Natural killer cell (primary cell): ENCODE results near the gene ATAD3B. TPM values are rescaled to one million over a fixed set of nuclear protein-coding genes. Genes with fewer than 3 reads are reported as not detected.
A peak's percentile ranks its signal among the peaks of the same experiment; 100 is the strongest.
"Not testable (repeated sequence)": the region's sequence is repeated elsewhere in the genome, so short reads cannot be mapped to it uniquely, and the experiment has no call there.

Experiments used
- ATAC-seq, 3 donors: fragments of 150-1000 bp in 2 of 3; fragments of 200-7000 bp in 1 of 3; cut with Tn5 transposase; 1 replicate in 1 of 3; 2 replicates in 2 of 3; pipeline ENCODE4 v1.10.0; 2021; ENCODE audit warnings: mild to moderate bottlenecking in 2 of 3, moderate library complexity in 2 of 3
- DNase-seq, 2 donors: peaks; one replicate each; pipeline versions ENCODE4 v3.0.0 to v3.0.0-alpha.2; 2013 to 2021; ENCODE audit warnings: mixed read lengths in 1 of 2
- H3K27ac ChIP-seq: one replicate; pipeline ENCODE4 v1.5.1; 2013; ENCODE audit warnings: mild to moderate bottlenecking, low read length
- H3K27me3 ChIP-seq: one replicate; pipeline ENCODE4 v1.6.1; 2013; ENCODE audit warnings: low read length; ENCODE audit not compliant: control insufficient read depth, insufficient read depth
- H3K36me3 ChIP-seq: one replicate; pipeline ENCODE4 v1.6.1; 2013; ENCODE audit warnings: low read length; ENCODE audit not compliant: control insufficient read depth, insufficient read depth
- H3K4me1 ChIP-seq: one replicate; pipeline ENCODE4 v1.6.1; 2013; ENCODE audit warnings: low read length; ENCODE audit not compliant: control insufficient read depth, insufficient read depth
- H3K4me3 ChIP-seq: one replicate; pipeline ENCODE4 v1.5.1; 2013; ENCODE audit warnings: low read length
- H3K9me3 ChIP-seq: one replicate; pipeline ENCODE4 v1.6.1; 2013; ENCODE audit warnings: low read length; ENCODE audit not compliant: control insufficient read depth, insufficient read depth
- H3K27ac Mint-ChIP-seq, 2 donors: one replicate each; pipeline ENCODE4 v1.8.0; 2022; ENCODE audit warnings: mild to moderate bottlenecking in 2 of 2, mixed read lengths in 2 of 2, moderate library complexity in 1 of 2
- H3K27me3 Mint-ChIP-seq, 2 donors: one replicate each; pipeline ENCODE4 v1.8.0; 2022; ENCODE audit warnings: low read depth in 2 of 2, mixed read lengths in 2 of 2
- H3K36me3 Mint-ChIP-seq: one replicate; pipeline ENCODE4 v1.8.0; 2022; ENCODE audit warnings: mixed read lengths
- H3K4me1 Mint-ChIP-seq, 2 donors: one replicate each; pipeline ENCODE4 v1.8.0; 2022; ENCODE audit warnings: mixed read lengths in 2 of 2
- H3K4me3 Mint-ChIP-seq: one replicate; pipeline ENCODE4 v1.8.0; 2022; ENCODE audit warnings: mild to moderate bottlenecking, moderate library complexity, mixed read lengths
- H3K9me3 Mint-ChIP-seq, 2 donors: one replicate each; pipeline ENCODE4 v1.8.0; 2022; ENCODE audit warnings: mixed read lengths in 2 of 2
- WGBS: methylation state at CpG from one replicate; pipeline ENCODE4 v1.1.7; 2013; ENCODE audit warnings: missing lambda C conversion rate; ENCODE audit not compliant: insufficient coverage; 5-methylcytosine and 5-hydroxymethylcytosine counted together
- intact Hi-C: fragments of 100-400 bp; cut with micrococcal nuclease; formaldehyde crosslinking; loops from one replicate; pipeline ENCODE4 v1.14.2; 2022
- total RNA-seq, 4 donors: library from RNA; stranded (reverse); fragments of 120-200 nt in 1 of 4; gene quantifications; one replicate each; pipeline versions ENCODE4 v1.2.3 to v1.2.4, GENCODE V29; 2013 to 2022
- TF ChIP-seq, protein P1 (sequence below): fragments of 200-600 bp; IDR thresholded peaks from one replicate; pipeline ENCODE4 v1.8.0; 2022; ENCODE audit warnings: antibody characterized with exemption

The ATAD3B gene
- total RNA-seq, 3 donors from 2014 or later (not counting 1 experiment from before 2014, with no cell fraction given): 31.9 to 52.4 (median 42.9) TPM

DNA sequence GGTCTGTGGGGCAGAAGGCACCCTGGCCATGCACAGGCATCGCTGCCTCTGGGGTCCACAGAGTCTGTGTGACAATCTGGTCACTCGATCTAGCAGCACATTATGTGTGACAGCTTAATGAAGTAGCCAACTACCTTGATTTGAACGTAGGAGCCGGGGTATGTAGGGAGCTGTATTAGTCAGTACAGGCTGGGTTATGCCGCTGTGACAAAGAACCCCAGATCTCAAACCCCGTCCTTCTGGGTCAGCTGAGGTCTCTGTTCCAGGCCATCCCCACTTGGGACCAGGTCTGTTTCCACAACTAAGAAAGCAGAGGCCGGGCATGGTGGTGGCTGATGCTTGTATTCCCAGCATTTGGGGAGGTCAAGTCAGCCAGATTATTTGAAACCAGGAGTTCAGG, 8.3 kb upstream of the ATAD3B start:
- no peak overlapping the region for H3K4me3 ChIP-seq
- no peaks in the 10 kb centered on the region for H3K36me3 ChIP-seq
- H3K27ac ChIP-seq: no peak overlapping the region
- Mint-ChIP-seq H3K27me3 (peaks cover 0 to 5% of the 10 kb centered on the region in 2 donors), H3K9me3 (no peaks in the 10 kb centered on the region), H3K27ac (no peak overlapping the region), H3K36me3 (no peaks in the 10 kb centered on the region), H3K4me1 (no peaks in the 10 kb centered on the region), H3K4me3 (no peak overlapping the region)
- no peak for ATAC-seq
- TF ChIP-seq, protein P1, sequence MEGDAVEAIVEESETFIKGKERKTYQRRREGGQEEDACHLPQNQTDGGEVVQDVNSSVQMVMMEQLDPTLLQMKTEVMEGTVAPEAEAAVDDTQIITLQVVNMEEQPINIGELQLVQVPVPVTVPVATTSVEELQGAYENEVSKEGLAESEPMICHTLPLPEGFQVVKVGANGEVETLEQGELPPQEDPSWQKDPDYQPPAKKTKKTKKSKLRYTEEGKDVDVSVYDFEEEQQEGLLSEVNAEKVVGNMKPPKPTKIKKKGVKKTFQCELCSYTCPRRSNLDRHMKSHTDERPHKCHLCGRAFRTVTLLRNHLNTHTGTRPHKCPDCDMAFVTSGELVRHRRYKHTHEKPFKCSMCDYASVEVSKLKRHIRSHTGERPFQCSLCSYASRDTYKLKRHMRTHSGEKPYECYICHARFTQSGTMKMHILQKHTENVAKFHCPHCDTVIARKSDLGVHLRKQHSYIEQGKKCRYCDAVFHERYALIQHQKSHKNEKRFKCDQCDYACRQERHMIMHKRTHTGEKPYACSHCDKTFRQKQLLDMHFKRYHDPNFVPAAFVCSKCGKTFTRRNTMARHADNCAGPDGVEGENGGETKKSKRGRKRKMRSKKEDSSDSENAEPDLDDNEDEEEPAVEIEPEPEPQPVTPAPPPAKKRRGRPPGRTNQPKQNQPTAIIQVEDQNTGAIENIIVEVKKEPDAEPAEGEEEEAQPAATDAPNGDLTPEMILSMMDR: no peak
- 91% methylated on average over 7 of the region's 7 CpGs for WGBS
- no peak for DNase-seq
- H3K9me3 ChIP-seq: no peaks in the 10 kb centered on the region
- H3K4me1 ChIP-seq: peaks cover 6% of the 10 kb centered on the region
- intact Hi-C loops: no loop called here
- no peaks in the 10 kb centered on the region for H3K27me3 ChIP-seq

DNA sequence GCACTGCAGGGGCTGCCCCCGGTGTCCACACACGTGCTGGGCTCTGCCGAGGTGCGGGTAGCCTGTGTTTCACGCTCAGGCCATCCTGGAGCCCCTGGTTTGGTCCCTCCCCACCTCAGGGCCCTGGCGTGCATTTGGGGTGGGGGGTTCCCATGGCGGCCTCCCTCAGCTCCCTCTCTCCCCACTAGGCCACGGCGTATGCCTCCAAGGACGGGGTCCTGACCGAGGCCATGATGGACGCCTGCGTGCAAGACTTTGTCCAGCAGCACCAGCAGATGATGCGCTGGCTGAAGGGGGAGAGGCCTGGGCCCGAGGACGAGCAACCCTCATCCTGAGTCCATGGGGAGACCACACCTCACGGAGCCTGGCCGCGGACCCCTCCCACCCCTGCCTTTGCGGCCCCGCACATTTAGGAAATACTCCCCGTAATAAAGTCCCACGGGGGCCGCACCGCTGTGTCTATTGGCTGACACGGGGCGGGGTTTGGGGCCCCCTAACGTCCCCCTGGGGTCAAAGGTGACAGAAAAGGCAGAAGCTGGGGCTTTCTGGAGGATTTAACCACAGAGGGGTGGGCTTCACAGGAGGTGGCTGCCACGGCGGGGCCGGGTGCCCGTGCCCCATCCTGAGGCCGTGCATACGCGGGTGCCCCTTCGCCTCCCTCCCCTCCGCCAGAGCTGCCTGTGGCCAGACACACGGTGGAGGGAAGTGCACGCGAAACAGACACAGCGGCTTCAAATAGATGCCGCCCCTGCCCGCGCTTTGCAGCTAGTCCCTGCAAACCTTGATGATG, 3.2 kb upstream of the ATAD3B start:
- DNase-seq, H3K36me3 Mint-ChIP-seq, ATAC-seq, H3K4me3 Mint-ChIP-seq, H3K27ac ChIP-seq, intact Hi-C loops, H3K36me3 ChIP-seq, H3K9me3 ChIP-seq, H3K9me3 Mint-ChIP-seq, H3K27me3 Mint-ChIP-seq, H3K27ac Mint-ChIP-seq, H3K27me3 ChIP-seq, H3K4me3 ChIP-seq: not testable (repeated sequence)
- H3K4me1 ChIP-seq: peaks cover 18% of the 10 kb centered on the region
- 82% methylated on average over 28 of the region's 44 CpGs for WGBS
- peaks cover 8 to 17% of the 10 kb centered on the region in 2 donors for H3K4me1 Mint-ChIP-seq

DNA sequence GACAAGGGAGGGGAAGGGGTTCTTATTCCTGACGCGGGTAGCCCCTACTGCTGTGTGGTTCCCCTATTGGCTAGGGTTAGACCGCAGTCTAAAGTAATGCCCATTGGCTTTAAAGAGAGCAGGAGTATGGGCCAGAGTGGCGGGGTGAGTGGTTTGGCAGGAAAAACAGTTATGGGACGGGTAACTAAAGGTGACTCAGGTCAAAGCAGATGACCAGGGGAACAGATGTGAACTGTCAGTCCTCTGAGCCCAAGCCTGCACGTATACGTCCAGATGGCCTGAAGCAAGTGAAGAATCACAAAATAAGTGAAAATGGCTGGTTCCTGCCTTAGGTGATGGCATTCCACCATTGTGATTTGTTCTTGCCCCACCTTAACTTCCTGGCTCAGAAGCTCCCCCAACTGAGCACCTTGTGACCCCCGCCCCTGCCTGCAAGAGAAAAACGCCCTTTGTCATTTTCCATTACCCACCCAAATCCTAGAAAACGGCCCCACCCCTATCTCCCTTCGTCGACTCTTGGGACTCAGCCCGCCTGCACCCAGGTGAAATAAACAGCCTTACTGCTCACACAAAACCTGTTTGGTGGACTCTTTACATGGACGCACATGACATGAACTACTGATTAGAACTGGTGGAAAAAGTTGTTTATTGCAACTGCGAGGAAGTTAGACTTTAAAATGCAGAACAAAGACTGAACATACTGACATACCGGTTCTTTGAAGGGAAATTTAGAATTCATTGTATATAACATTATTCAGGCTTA, 758 bp upstream of the ATAD3B start:
- peak overlapping the region; percentile 67 for H3K27ac ChIP-seq
- H3K9me3 ChIP-seq: no peaks in the 10 kb centered on the region
- Mint-ChIP-seq H3K36me3 (no peaks in the 10 kb centered on the region), H3K9me3 (no peaks in the 10 kb centered on the region), H3K27ac (peak overlapping the region; percentile 80 to 86), H3K27me3 (peaks cover 0 to under 1% of the 10 kb centered on the region in 2 donors), H3K4me1 (peaks cover 8 to 25% of the 10 kb centered on the region in 2 donors), H3K4me3 (peak overlapping the region; percentile 89)
- TF ChIP-seq, protein P1: no peak
- ATAC-seq (no peak), DNase-seq (peak in 1 of 2 donors; percentile 46)
- 34% methylated on average over 14 of the region's 16 CpGs for WGBS
- intact Hi-C loops: no loop called here
- no peaks in the 10 kb centered on the region for H3K36me3 ChIP-seq
- peak overlapping the region; percentile 55 for H3K4me3 ChIP-seq
- no peaks in the 10 kb centered on the region for H3K27me3 ChIP-seq
- H3K4me1 ChIP-seq: peaks cover 23% of the 10 kb centered on the region

DNA sequence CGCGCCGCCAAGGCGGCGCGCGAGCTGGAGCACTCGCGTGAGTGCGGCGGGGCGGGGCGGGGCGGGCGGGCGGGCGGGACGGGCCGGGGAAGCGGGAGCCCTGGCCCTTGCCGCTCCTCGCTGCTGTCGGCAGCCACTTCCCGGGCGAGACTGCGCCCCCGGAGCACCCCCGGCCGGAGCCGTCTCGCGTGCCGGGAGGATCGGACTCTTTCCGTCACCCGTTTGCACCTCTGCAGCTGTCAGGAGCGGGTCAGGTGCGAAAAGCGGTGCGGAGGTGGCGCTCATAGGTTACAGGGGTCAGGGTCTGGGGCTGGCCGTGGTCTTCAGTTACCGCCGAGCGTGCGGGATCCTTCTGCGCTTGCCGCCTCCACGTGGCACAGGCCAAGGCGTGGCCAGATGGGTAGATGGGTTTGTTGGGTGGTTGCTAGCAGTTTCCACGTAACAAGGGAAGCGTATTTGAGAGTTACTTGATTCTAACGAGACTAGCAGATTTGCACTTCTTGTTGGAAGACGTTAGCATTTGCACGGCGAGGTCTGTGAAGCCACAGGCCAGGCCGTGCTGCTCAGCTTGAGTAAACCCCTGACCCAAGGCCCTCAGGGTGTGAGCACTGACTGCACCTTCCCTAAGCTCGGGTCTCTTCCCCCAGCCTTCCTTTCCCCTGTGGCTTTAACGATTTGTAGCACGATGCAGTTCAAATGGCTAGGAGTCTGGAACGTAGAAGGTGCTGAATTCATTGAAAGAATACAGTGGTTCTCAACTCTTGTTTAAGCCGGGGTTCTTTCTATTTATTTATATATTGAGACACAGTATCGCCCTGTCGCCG, 700 bp downstream of the ATAD3B start:
- Mint-ChIP-seq H3K4me1 (peaks cover 8 to 25% of the 10 kb centered on the region in 2 donors), H3K4me3 (peak overlapping the region; percentile 77), H3K27ac (peak overlapping the region; percentile 59 to 86)
- ATAC-seq (peak; percentile 42 to 65 (median 44)), DNase-seq (peak; percentile 24 to 46)
- H3K27me3 ChIP-seq, intact Hi-C loops, H3K9me3 ChIP-seq, H3K9me3 Mint-ChIP-seq, H3K27me3 Mint-ChIP-seq, H3K36me3 ChIP-seq, H3K36me3 Mint-ChIP-seq: not testable (repeated sequence)
- H3K4me1 ChIP-seq: peaks cover 23% of the 10 kb centered on the region
- H3K4me3 ChIP-seq: peak overlapping the region; percentile 31
- H3K27ac ChIP-seq: peak overlapping the region; percentile 76
- 6% methylated on average over 45 of the region's 65 CpGs for WGBS

DNA sequence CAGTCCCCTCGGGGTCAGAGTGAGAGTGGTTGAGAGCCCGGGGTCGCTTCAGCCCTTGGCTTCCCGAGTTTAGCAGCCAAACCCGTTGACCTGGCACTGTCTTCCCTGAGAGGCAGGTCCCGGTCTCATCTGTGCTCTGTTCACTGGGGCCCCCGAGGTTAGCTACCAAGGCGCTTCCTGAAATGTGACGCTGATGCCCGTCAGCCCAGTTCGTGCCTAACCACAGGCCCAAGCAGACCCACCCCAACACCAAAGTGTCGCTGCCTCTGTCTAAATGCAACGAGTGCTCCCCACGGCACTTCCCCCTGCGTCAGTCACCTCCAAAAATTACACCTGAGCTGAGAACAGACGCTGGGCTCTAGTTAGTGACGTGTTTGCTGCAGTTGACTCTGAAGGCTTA, 4.4 kb downstream of the ATAD3B start:
- H3K4me3 ChIP-seq, H3K27me3 Mint-ChIP-seq, H3K27ac Mint-ChIP-seq, H3K27ac ChIP-seq, H3K36me3 Mint-ChIP-seq, H3K4me3 Mint-ChIP-seq, H3K9me3 ChIP-seq, DNase-seq, H3K9me3 Mint-ChIP-seq, intact Hi-C loops, H3K27me3 ChIP-seq: not testable (repeated sequence)
- H3K4me1 Mint-ChIP-seq: peaks cover 3 to 23% of the 10 kb centered on the region in 2 donors
- 37% methylated on average over 11 of the region's 17 CpGs for WGBS
- H3K4me1 ChIP-seq: peaks cover 17% of the 10 kb centered on the region
- peaks cover 13% of the 10 kb centered on the region for H3K36me3 ChIP-seq
- peak in 1 of 3 donors; percentile 22 for ATAC-seq
